Measurements from ENCODE around the gene GINS1. TPM values are rescaled to one million over a fixed set of nuclear protein-coding genes. Genes with fewer than 3 reads are reported as not detected.
A peak's percentile ranks its signal among the peaks of the same experiment; 100 is the strongest.

Gene GINS1
- total RNA-seq, 1 donor from 2014 or later: 53.9 TPM

GRCh38 chr20:25495189-25495824, 87.8 kb downstream of the GINS1 start:
- H3K4me3 Mint-ChIP-seq: no peak overlapping the region
- no peaks in the 10 kb centered on the region for H3K36me3 Mint-ChIP-seq (ENCODE audit: low read depth)
- DNase-seq (ENCODE audit: low read depth, low spot score): no peak
- H3K4me1 Mint-ChIP-seq: no peaks in the 10 kb centered on the region
- H3K27me3 Mint-ChIP-seq (ENCODE audit: low read depth): no peaks in the 10 kb centered on the region
- TF ChIP-seq CTCF (conservative IDR thresholded peaks at IDR 0.05): no peak
- H3K9me3 Mint-ChIP-seq: no peaks in the 10 kb centered on the region
- peak overlapping the region; percentile 35 for H3K27ac Mint-ChIP-seq (ENCODE audit: unreplicated experiment)

GRCh38 chr20:25496165-25496967, 88.9 kb downstream of the GINS1 start:
- no peaks in the 10 kb centered on the region for H3K9me3 Mint-ChIP-seq
- DNase-seq (ENCODE audit: low read depth, low spot score): no peak
- no peaks in the 10 kb centered on the region for H3K27me3 Mint-ChIP-seq (ENCODE audit: low read depth)
- H3K27ac Mint-ChIP-seq (ENCODE audit: unreplicated experiment): no peak overlapping the region
- no peaks in the 10 kb centered on the region for H3K36me3 Mint-ChIP-seq (ENCODE audit: low read depth)
- no peak for TF ChIP-seq CTCF (conservative IDR thresholded peaks at IDR 0.05)
- H3K4me1 Mint-ChIP-seq: no peaks in the 10 kb centered on the region
- H3K4me3 Mint-ChIP-seq: no peak overlapping the region

GRCh38 chr20:25496968-25497401, 89.5 kb downstream of the GINS1 start:
- no peaks in the 10 kb centered on the region for H3K9me3 Mint-ChIP-seq
- no peaks in the 10 kb centered on the region for H3K4me1 Mint-ChIP-seq
- DNase-seq (ENCODE audit: low read depth, low spot score): no peak
- no peaks in the 10 kb centered on the region for H3K36me3 Mint-ChIP-seq (ENCODE audit: low read depth)
- H3K27me3 Mint-ChIP-seq (ENCODE audit: low read depth): no peaks in the 10 kb centered on the region
- H3K4me3 Mint-ChIP-seq: no peak overlapping the region
- H3K27ac Mint-ChIP-seq (ENCODE audit: unreplicated experiment): no peak overlapping the region
- TF ChIP-seq CTCF (conservative IDR thresholded peaks at IDR 0.05): no peak

GRCh38 chr20:25497586-25498279, 90.3 kb downstream of the GINS1 start:
- H3K27me3 Mint-ChIP-seq (ENCODE audit: low read depth): no peaks in the 10 kb centered on the region
- no peaks in the 10 kb centered on the region for H3K9me3 Mint-ChIP-seq
- no peaks in the 10 kb centered on the region for H3K4me1 Mint-ChIP-seq
- no peak for TF ChIP-seq CTCF (conservative IDR thresholded peaks at IDR 0.05)
- no peak overlapping the region for H3K4me3 Mint-ChIP-seq
- no peak overlapping the region for H3K27ac Mint-ChIP-seq (ENCODE audit: unreplicated experiment)
- H3K36me3 Mint-ChIP-seq (ENCODE audit: low read depth): peaks cover 7% of the 10 kb centered on the region
- no peak for DNase-seq (ENCODE audit: low read depth, low spot score)

Other genes starting within 250 kb of the GINS1 start
- gene ENTPD6, start 212.0 kb upstream of the GINS1 start, total RNA-seq: 70.0 and 73.4 TPM in 2 replicates
- 71.1 and 77.1 TPM in 2 replicates for gene PYGB, start 159.6 kb upstream of the GINS1 start, total RNA-seq
- gene ABHD12, start 16.8 kb upstream of the GINS1 start, total RNA-seq: 51.3 and 51.6 TPM in 2 replicates
- 41.2 and 44.0 TPM in 2 replicates for gene NINL, start 177.9 kb downstream of the GINS1 start, total RNA-seq
- gene NANP, start 216.3 kb downstream of the GINS1 start, total RNA-seq: 9.0 and 9.7 TPM in 2 replicates